Sigmoid colon (tissue), 4 donors: ENCODE data around the gene SF3B6.

Experiments
- CTCF ChIP-seq, 4 experiments: fragments of 450-650 bp in 3 of 4; fragments of 200-600 bp in 1 of 4; IDR thresholded peaks; one replicate each; pipeline ENCODE4 v1.5.1; 2016 to 2019; ENCODE audit warnings: antibody characterized with exemption in 4 of 4, mild to moderate bottlenecking in 3 of 4, moderate library complexity in 2 of 4
- EP300 ChIP-seq, 4 donors: sonication (generic); formaldehyde crosslinking; IDR thresholded peaks; one replicate each; pipeline ENCODE4 v1.6.1; 2017; ENCODE audit warnings: antibody characterized with exemption in 4 of 4
- POLR2A ChIP-seq, 2 donors: fragments of 450-650 bp; IDR thresholded peaks; one replicate each; pipeline ENCODE4 v1.6.1; 2016; ENCODE audit warnings: antibody characterized with exemption in 2 of 2, mild to moderate bottlenecking in 2 of 2, moderate library complexity in 2 of 2
- POLR2AphosphoS5 ChIP-seq, 4 donors: sonication (generic); formaldehyde crosslinking; IDR thresholded peaks; one replicate each; pipeline ENCODE4 v1.6.1; 2017; ENCODE audit warnings: antibody characterized with exemption in 4 of 4

GRCh38 chr2:24024996-24025663, 51.0 kb downstream of the SF3B6 start:
- TF ChIP-seq CTCF (IDR thresholded peaks at IDR 0.05) (no peak), POLR2AphosphoS5 (IDR thresholded peaks at IDR 0.05) (no peak), POLR2A (IDR thresholded peaks at IDR 0.05) (no peak), EP300 (IDR thresholded peaks at IDR 0.05) (no peak)
